Measurements from ENCODE around the gene LGALS14. TPM values are rescaled to one million over a fixed set of nuclear protein-coding genes. Genes with fewer than 3 reads are reported as not detected.
"Not testable (repeated sequence)": the region's sequence is repeated elsewhere in the genome, so short reads cannot be mapped to it uniquely, and the experiment has no call there.

Gene LGALS14
- total RNA-seq, 2 experiments from 2014 or later = 1.8 TPM; not detected in 1

- no peak for ATAC-seq
- ChIA-PET POLR2A (interaction anchor here (0.6 to 0.8 kb wide), 2 partner anchors 13 to 66 kb away, joined by 3 read pairs; no protein-coding TSS in a partner anchor), CTCF (interaction anchor here (0.8 to 5.4 kb wide), 9 partner anchors 8 to 139 kb away, joined by 3 to 62 read pairs (median 4); no protein-coding TSS in a partner anchor)
- TF ChIP-seq, protein P1, sequence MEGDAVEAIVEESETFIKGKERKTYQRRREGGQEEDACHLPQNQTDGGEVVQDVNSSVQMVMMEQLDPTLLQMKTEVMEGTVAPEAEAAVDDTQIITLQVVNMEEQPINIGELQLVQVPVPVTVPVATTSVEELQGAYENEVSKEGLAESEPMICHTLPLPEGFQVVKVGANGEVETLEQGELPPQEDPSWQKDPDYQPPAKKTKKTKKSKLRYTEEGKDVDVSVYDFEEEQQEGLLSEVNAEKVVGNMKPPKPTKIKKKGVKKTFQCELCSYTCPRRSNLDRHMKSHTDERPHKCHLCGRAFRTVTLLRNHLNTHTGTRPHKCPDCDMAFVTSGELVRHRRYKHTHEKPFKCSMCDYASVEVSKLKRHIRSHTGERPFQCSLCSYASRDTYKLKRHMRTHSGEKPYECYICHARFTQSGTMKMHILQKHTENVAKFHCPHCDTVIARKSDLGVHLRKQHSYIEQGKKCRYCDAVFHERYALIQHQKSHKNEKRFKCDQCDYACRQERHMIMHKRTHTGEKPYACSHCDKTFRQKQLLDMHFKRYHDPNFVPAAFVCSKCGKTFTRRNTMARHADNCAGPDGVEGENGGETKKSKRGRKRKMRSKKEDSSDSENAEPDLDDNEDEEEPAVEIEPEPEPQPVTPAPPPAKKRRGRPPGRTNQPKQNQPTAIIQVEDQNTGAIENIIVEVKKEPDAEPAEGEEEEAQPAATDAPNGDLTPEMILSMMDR (IDR thresholded peaks at IDR 0.05) = no peak
- peaks cover 20% of the 10 kb centered on the region for H3K27me3 Mint-ChIP-seq
- H3K4me1 Mint-ChIP-seq (ENCODE audit: low read depth) = peaks cover 9% of the 10 kb centered on the region
- intact Hi-C loops (cut with micrococcal nuclease) = loop anchor here (10.0 kb wide), 1 partner anchor 94 kb away; no protein-coding TSS in a partner anchor
- no peaks in the 10 kb centered on the region for H3K36me3 Mint-ChIP-seq (ENCODE audit: low read depth)
- no peak overlapping the region for H3K4me3 Mint-ChIP-seq
- H3K9me3 Mint-ChIP-seq = no peaks in the 10 kb centered on the region
- no peak for DNase-seq
- no peak overlapping the region for H3K27ac Mint-ChIP-seq
These were observed 33.3 kb upstream of the LGALS14 start for GRCh38 chr19:39670998-39671397.

- H3K36me3 Mint-ChIP-seq (ENCODE audit: low read depth) = no peaks in the 10 kb centered on the region
- ChIA-PET POLR2A (no interaction called here), CTCF (interaction anchor here (0.6 to 5.4 kb wide), 21 partner anchors 9 to 236 kb away, joined by 3 to 62 read pairs (median 4); partner anchors contain the start of gene RPS16)
- no peak overlapping the region for H3K27ac Mint-ChIP-seq
- H3K4me1 Mint-ChIP-seq (ENCODE audit: low read depth) = peaks cover 11% of the 10 kb centered on the region
- TF ChIP-seq, protein P1 (IDR thresholded peaks at IDR 0.05) = peak; percentile 83
- no peaks in the 10 kb centered on the region for H3K9me3 Mint-ChIP-seq
- no peak overlapping the region for H3K4me3 Mint-ChIP-seq
- ATAC-seq (peak; percentile 58), DNase-seq (peak; percentile 63)
- intact Hi-C loops (cut with micrococcal nuclease) = loop anchor here (2.0 to 10.0 kb wide), 2 partner anchors 93 to 121 kb away; no protein-coding TSS in a partner anchor
- peaks cover 15% of the 10 kb centered on the region for H3K27me3 Mint-ChIP-seq
These were observed 32.4 kb upstream of the LGALS14 start for GRCh38 chr19:39671739-39672363.

- intact Hi-C loops (cut with micrococcal nuclease) = loop anchor here (2.0 to 10.0 kb wide), 2 partner anchors 92 to 122 kb away; no protein-coding TSS in a partner anchor
- H3K4me1 Mint-ChIP-seq (ENCODE audit: low read depth) = peaks cover 11% of the 10 kb centered on the region
- ATAC-seq = no peak
These were observed 31.8 kb upstream of the LGALS14 start for GRCh38 chr19:39672473-39672872.

DNA sequence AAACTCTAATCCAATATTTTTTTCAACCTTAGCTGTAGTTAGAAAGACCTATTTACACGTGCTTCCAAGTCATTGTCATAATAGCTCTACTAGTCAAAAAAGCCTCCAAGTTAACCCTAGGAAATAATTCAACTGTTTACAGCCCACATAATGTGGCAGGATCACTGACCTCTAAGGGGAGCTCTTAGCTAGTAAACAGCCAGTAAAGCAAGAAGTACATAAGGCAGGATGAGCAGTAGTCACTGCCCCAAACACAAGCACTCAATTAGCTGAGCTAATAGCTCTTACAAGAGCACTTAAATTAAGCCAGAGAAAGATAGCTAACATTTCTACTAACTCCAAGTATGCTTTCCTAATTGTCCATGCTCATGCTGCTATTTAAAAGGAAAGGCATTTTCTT, 30.4 kb upstream of the LGALS14 start:
- ChIA-PET POLR2A (interaction anchor here (1.1 kb wide), 1 partner anchor 238 kb away, joined by 5 read pairs; the partner anchor contains the start of gene RPS16), CTCF (interaction anchor here (1.1 to 5.4 kb wide), 16 partner anchors 11 to 234 kb away, joined by 3 to 62 read pairs (median 5); partner anchors contain the start of gene EID2)
- H3K27me3 Mint-ChIP-seq; DNase-seq; H3K9me3 Mint-ChIP-seq; ATAC-seq; H3K36me3 Mint-ChIP-seq (ENCODE audit: low read depth); H3K27ac Mint-ChIP-seq; H3K4me3 Mint-ChIP-seq: not testable (repeated sequence)
- peaks cover 21% of the 10 kb centered on the region for H3K4me1 Mint-ChIP-seq (ENCODE audit: low read depth)
- intact Hi-C loops (cut with micrococcal nuclease) = loop anchor here (2.0 to 10.0 kb wide), 2 partner anchors 91 to 123 kb away; no protein-coding TSS in a partner anchor

More at GRCh38 chr19:39672473-39672872, 31.8 kb upstream of the LGALS14 start:
- no peaks in the 10 kb centered on the region for H3K9me3 Mint-ChIP-seq
- no peak overlapping the region for H3K4me3 Mint-ChIP-seq
- DNase-seq = no peak
- no peaks in the 10 kb centered on the region for H3K36me3 Mint-ChIP-seq (ENCODE audit: low read depth)
- ChIA-PET POLR2A (no interaction called here), CTCF (interaction anchor here (0.6 to 5.4 kb wide), 21 partner anchors 9 to 237 kb away, joined by 3 to 62 read pairs (median 4); partner anchors contain the start of genes EID2 and RPS16)
- TF ChIP-seq, protein P1 (IDR thresholded peaks at IDR 0.05) = no peak
- peaks cover 11% of the 10 kb centered on the region for H3K27me3 Mint-ChIP-seq
- no peak overlapping the region for H3K27ac Mint-ChIP-seq

DNA sequence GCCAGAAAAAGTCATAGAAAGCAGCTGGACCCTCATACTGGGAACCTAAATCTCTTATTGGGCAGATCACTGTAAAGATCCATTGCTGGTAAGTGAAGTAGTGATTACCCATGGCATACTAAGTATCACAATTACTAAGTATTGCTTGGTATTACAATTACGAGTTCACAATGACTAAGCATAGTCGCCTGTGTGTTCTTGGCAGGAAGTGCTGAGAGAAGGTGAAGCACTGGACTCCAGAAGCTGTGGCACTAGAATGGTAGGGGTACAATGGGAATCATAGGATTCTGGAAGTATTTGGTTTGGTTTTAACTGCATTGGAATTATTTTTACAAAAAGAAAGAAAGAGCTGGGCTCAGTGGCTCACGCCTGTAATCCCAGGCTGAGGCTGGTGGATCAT, 28.3 kb upstream of the LGALS14 start:
- ATAC-seq (peak; percentile 68), DNase-seq (peak; percentile 34)
- POLR2A ChIA-PET = interaction anchor here (0.6 kb wide), 2 partner anchors 87 to 291 kb away, joined by 3 read pairs; no protein-coding TSS in a partner anchor
- Mint-ChIP-seq H3K27ac (no peak overlapping the region), H3K4me3 (no peak overlapping the region), H3K4me1 (ENCODE audit: low read depth) (peaks cover 36% of the 10 kb centered on the region), H3K9me3 (no peaks in the 10 kb centered on the region), H3K27me3 (peaks cover 6% of the 10 kb centered on the region), H3K36me3 (ENCODE audit: low read depth) (no peaks in the 10 kb centered on the region)
- TF ChIP-seq, protein P1 (IDR thresholded peaks at IDR 0.05) = no peak
- intact Hi-C loops (cut with micrococcal nuclease) = loop anchor here (10.0 kb wide), 1 partner anchor 89 kb away; no protein-coding TSS in a partner anchor
- CTCF ChIA-PET = interaction anchor here (0.6 to 5.4 kb wide), 5 partner anchors 117 to 144 kb away, joined by 3 to 62 read pairs (median 4); partner anchors contain the start of gene EID2B

All from activated CD8-positive, alpha-beta T cell treated with anti-CD3 and anti-CD28 coated beads for 36 hours (primary cell).